HG02610 (cell line): ENCODE measurements around the gene GTF2H4.
"Not testable (repeated sequence)": the region's sequence is repeated elsewhere in the genome, so short reads cannot be mapped to it uniquely, and the experiment has no call there.

ENCODE experiments used
- ATAC-seq: cut with Tn5 transposase; IDR thresholded peaks from one replicate; pipeline ENCODE4 v1.9.1; 2021; ENCODE audit warnings: mild to moderate bottlenecking, moderate library complexity; ENCODE audit not compliant: unreplicated experiment

GTF2H4 gene

DNA sequence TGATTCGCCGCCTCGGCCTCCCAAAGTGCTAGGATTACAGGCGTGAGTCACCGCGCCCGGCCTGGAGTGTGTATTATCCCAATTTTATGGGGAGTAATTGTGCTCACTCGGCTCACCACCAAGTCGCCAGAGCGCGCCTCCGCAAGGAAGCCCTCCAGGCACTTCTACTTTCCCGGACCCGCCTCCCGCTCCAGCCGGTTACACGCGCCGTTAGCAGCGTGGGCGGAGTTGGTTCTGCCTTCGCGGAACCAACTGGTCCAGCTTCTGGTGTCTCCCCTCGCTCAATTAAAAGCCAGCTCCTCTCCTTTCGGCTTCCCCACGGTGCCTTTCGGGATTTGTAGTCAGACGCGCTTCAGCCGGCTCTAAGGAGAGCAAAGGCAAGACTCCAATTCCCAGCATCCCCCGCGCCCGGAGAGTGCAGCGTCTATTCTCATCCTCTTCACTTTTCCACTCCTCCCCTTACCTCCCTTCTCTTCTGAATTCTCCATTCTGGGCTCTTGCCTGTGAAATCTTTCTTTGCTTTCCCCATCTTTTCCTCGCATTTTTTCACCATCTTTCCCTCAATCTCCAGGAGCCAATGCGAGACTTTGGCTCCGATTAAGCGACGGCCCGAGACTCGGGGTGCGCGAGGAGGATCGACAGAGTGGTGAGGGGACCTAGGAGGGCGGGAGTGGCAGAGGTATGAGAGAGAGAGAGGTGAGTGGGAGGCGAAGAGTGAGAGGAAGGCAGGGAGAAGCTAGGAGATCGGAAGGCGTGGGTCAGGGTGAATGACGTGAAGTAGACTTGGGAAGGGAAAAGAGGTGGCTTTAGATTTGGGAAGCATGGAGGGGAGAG lies at the start of gene GTF2H4:
Gene GTF2H4, plus strand, starts transcription at position 450 of the 834 bp plus-strand sequence.
- peak; percentile 90 for ATAC-seq

DNA sequence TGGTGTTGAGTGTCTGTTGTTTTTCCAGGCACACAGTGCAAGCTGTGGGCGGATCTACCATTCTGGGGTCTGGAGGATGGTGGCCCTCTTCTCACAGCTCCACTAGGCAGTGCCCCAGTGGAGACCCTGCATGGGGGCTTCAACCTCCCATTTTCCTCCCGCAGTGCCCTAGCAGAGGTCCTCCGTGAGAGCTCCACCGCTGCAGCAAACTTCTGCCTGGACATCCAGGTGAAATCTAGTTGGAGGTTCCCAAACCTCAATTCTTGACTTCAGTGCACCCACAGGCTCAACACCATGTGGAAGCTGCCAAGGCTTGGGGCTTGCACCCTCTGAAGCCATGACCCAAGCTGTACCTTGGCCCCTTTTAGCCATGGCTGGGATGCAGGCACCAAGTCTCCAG lies 48.3 kb upstream of the GTF2H4 start:
- ATAC-seq, result not testable (repeated sequence)

DNA sequence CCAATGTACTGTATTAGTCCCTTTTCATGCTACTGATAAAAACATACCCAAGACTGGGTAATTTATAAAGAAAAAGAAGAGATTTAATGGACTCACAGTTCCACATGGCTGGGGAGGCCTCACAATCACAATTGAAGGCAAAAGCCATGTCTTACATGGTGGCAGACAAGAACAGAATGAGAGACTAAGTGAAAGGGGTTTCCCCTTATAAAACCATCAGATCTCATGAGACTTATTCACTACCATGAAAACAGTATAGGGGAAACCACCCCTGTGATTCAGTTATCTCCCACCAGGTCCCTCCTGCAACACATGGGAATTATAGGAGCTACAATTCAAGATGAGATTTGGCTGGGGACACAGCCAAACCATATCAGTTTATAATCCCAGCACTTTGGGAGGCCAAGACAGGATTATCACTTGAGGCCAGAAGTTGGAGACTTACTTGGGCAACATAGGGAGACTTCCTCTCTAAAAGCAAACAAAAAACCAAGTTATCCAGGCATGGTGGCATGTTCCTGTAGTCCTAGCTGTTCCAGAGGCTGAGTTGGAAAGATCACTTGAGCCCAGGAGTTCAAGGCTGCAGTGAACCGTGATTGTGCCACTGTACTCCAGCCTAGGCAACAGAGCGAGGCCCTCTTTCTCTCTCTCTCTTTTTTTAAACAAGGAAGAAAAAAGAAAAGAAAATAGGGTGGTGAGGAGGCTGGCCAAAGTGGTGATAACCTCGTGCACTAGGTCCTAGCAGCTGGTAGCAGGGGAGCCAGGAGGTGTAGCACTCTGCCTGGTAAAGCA lies 46.6 kb upstream of the GTF2H4 start:
- ATAC-seq, result no peak

DNA sequence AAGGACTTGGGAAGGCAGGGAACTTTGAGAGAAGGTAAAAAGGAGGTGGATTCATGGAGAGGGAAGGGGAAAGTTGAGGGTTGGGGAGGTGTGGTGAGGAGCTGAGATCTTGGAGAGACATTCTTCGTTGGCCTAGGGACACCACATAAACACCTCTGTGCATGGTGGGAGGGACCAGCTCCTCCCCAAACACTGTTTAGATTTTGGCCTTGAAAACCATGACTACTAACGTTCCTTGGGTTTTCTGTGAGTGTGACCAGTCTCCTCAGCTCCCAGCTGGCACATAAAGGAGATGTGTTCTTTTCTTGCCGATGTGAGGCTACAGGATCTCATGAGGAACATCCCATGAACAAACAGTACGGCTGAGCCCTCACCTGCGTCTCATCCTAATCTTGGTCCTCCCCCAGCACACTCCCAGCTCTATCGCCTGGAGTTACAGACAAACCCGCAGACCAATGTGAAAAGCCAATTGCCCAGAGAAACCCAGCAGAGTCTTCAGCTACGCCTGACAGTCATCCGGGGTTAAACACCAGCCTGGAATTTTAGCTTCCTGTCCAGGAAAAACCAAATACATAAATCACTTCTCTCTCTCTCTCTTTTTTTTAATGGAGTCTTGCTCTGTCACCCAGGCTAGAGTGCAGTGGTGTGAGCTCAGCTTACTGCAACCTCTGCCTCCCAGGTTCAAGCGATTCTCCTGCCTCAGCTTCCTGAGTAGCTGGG lies 45.7 kb upstream of the GTF2H4 start:
- no peak for ATAC-seq

DNA sequence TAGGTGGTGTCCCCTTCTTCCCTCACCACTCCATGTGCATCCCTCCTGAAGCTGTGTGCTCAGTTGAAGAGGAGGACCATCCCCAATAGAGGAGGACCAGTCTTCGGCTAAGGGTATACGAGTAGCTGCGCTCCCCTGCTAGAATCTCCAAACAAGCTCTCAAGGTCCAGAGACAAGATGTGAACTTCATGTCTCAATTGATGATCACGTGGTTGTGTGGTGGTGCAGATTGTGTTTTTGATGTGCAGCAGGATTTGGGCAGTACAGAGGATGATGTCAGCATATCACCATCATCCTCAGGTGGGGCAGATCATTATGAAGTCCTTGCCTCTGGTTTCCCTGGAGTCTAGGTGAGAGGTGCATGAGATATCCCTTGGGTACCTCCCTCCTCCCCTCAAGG lies 43.7 kb upstream of the GTF2H4 start:
- no peak for ATAC-seq

DNA sequence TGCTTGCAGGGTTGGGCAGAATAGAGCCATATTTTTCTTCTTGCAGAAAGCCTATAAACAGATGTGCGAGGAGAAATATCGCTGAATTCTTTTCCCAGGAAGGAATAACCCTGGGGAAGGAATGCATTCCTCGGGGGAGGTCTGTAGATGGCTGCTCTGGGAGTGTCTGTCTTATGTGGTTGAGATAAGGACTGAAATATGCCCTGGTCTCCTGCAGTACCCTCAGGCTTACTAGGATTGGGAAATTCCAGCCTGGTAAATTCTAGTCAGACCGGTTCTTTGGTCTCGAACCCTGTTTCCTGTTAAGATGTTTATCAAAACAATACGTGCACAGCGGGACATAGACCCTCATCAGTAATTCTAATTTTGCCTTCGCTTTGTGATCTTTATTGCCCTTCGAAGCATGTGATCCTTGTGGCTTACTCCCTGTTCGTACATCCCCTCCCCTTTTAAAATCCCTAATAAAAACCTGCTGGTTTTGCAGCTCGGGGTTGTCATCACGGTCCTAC lies 38.7 kb upstream of the GTF2H4 start:
- not testable (repeated sequence) for ATAC-seq

DNA sequence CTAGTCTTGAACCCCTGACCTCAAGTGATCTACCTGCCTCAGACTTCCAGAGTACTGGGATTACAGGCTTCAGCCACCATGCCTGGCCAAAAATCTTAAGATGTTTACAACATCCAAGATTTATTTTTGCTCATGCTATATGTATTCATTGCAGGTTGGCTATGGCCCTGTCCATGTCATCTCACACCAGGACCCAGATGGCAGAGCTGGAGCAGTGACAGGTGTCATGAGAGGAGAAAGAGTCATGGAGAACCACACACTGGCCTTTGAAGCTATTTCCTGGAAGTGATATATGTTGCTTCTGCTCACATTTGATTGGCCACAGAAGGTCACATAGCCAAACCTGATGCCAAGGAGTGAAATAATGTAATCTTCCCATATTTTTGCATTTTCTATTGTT lies 37.5 kb upstream of the GTF2H4 start:
- ATAC-seq, result no peak

DNA sequence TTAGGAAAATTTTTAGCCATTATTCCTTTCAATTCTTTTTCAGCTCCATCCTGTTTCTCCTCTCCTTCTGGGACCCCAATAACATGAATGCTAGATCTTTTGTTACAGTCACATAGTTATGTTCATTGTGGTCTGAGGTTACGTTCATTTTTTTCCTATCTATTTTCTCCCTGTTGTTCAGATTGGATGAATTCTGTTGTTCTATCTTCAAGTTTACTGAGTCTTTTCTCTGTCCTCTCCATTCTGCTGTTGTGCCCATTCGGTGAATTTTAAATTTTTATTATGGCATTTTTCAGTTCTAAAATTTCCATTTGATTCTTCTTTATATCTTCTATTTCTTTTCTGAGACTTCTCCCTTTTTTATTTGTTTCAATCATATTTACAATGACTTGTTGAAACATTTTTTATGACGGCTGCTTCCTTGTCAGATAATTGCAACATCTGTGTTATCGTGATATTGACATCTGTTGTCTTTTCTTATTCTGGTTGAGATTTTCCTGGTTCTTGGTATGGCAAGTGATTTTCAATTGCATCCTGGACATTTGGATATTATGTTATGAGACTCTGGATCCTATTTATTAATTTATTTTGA lies 36.3 kb upstream of the GTF2H4 start:
- no peak for ATAC-seq

DNA sequence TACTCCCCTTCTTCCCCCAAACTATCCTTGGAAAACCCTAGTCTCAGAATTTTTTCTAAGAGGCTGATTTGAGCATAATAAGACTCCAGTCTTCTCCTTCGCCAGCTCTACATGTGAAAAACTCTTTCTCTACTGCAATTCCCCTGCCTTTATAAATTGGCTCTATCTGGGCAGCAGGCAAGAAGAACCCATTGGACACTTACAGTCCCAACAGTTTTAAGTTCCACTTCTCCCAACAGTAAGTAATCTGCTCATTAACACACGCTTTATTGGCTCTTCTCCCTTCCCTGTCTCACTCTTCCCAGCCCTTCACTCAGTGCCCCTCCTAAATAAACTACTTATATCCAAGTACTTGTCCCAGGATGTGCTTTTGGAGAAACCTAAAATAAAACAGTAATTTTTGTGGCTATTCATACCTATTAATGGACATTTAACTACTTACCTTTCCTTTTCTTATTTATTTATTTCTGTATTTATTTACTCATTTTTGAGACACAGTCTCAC lies 34.8 kb upstream of the GTF2H4 start:
- no peak for ATAC-seq

DNA sequence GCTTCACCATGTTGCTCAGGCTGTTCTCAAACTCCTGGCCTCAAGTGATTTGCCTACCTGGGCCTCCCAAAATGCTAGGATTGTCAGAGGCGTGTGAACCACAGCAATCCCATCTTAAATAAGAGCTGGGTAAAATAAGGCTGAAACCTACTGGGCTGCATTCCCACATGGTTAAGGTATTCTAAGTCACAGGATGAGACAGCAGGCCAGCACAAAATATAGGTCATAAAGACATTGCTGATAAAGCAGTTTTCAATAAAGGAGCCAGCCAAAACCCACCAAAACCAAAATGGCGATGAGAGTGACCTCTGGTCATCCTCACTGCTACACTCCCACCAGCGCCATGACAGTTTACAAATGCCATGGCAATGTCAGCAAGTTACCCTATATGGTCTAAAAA lies 34.2 kb upstream of the GTF2H4 start:
- not testable (repeated sequence) for ATAC-seq

DNA sequence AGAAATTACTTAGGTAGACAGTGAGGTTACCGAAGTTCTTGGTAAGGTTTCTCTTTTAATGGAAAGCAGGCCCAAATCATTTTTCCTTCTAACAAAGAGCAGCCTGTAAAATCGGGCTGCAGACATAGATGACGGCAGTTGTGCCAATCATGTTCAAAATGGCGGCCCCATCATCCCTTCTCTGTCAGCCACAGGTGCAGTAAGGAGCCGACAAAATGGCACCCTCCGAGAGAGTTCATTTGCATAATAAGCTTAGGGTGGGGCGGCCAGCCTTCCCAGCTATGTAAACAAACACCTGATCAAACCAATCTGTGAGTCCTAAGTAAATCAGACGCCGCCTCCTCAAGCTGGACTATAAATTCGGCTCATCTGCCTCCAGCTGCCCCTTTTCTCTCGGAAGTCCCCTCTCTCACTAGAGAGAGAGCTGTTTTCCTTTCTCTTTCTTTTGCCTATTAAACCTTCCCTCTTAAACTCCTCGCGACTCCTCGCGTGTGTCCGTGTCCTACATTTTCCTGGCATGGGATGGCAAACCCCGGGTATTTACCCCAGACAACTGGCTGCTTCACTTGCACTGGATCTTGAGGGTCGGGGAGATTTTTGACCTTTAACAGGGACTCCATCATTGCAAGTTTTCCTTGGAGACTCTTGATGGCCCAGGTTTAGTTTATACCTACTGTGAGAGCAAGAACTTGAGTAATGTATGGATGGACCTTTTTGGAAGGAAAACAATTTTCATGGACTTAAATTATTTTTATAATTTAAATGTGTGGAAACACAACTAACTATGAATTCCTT lies 32.6 kb upstream of the GTF2H4 start:
- ATAC-seq, result no peak

DNA sequence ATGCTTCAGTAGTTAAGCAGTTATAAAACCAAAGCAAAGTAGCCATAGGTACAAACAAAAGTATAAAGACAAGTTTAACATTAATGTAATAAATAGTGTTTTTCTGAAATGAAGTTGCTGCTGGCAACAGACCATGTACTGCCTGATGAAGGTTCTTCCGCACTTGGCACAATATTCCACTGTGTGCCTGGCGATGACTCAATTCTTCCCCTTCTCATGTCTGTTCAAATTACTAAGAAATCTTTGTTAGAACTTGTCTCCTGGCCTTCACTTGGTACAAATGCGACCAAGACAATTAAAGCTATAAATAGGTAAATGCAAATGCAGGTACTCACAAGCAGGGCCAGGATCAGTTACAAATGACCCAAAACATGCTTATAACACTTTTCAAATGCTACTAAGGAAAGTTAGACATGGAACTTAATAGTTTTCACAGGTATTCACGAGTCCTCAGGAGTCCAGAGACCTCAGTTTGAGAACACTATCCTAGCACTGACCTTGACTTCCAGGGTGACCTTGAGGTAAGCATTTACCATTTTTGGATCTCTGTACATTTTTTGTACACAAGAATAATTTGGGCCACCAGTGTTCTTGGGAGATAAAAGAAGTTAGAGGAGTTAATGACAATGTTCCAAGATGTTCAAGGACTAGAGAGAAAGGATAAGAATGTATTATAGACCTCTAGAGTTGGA lies 31.8 kb upstream of the GTF2H4 start:
- ATAC-seq, result no peak

DNA sequence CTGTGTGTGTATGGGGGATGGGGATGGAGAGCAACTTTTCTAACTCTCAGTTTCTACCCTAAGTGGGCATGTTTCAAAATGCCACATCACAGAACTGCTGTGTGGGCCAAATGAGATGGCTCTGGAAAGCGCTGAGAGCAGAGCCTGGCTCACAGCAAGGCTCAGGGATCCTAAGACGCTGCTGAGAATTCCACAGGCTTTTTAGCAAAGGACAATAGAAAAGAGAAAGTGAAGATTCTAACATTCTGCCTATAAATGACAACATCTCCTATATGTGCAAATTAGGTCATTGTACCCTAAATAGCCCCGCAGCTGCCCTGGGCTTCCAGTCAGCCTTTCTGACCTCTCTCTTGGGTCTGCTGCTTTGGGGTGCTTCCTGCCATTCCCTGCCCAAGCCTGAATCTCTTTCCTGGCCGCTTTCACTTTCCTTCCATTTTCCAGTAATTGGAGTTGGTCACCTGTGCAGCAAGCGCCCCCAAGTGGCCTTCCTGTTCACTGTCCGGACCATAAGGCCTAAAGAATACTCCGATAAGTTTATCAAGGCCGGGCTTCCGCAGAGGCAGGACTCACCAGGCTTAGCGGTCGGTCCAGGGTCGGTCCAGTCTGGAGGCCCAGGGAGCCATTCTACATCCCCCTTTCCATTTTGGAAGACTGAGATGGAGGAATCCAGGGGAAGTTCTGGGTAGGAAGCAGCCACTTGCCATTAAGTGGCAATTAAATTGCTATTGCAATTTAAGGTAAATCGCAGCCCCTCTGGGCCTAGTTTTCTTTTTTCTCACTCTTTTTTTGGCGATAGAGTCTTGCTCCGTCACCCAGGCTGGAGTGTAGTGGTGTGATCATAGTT lies 30.4 kb upstream of the GTF2H4 start:
- peak; percentile 40 for ATAC-seq

DNA sequence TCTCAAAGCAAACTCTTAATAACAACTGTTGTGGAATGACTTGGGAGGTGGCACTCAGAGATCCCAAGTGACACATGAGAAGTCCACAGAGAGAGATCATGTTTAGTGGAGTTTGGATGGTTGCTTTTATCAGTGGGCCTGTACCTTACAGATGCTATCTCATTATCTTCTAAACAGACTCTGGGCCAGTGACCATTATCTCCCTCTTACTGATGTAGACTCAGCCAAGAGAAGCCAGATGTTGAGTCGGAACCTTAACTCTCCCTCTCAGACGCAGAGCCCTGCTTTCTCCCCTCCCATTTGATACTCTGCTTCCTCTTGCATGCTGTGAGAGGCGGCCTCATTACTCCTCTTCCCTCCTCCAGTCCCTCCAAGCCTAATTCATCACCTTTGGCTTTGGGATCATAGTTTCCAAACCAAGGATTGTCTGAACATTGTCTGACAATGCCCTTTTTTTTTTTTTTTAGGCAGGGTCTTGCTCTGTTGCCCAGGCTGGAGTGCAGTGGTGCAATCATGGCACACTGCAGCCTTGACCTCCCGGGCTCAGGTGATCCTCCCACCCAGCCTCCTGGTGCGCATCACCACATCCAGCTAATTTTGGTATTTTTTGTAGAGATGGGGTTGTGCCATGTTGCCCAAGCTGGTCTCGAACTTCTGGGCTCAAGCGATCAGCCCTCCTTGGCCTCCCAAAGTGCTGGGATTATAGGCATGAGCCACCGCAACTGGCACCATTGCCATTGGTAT lies 28.2 kb upstream of the GTF2H4 start:
- no peak for ATAC-seq

DNA sequence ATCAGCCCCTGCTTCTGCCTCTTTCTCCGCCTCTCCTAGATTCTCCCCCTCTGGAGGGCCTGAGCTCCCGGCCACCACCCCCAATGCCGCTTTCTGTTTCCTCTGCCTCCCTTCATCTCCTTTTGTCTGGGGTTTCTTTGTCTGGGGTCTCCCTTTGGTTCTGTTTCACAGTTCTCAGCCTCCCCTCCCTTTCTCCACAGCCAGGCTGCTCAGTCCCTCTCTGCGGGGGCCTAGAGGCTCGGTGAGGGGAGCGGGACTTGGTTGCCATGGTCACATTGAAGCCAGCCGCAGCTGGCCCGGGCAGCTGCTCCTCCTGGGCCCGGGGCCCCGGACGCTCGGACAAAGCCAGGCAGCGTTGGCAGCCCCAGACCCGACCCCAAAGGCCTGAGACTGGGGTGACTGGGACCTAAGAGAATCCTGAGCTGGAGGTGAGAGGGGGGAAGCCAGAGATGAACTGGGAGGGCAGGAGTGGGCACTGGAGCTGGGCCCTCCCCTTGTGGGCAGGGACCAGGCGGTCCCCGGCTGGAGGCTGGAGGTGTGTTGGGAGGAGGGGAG lies 27.2 kb upstream of the GTF2H4 start:
- ATAC-seq, result no peak

DNA sequence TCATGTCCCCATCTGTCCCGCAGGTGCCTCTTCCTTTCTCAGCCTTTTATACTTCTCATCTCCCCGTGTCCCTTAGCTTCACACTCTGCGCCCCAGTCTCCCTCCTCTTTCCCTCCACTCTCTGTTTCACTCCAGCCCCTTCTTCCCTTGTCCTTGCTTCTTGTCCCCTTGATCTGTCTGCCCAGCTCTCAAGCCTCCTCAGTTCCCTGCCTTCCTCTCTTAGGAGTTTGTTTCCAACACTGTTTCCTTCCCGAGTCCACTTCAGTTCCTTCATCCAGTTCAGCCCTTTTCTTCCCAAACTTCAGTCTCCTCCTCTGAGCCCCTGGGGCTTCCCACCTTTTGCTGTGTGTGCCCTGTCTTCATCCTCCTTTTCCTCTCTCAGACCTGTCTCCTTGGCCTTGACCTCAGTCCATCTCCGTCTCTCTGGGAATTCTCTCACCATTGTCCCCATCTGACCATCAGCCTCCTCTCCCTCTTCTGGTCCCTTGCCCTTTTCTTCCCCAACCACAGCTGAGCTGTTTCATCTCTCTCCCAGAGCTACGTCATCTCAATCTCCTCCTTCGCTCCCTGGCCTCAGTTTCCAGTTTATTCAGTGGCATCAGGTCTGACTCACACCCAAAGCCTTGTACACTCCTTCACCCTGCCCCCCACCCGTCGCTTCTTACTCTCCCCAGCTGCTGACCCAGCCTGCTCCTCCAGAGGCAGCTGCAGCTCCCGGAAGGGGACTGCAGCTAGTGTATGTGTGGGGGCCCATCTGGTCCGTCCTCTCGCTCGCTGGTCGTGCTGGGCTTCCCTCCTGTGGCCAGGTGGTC lies 26.4 kb upstream of the GTF2H4 start:
- ATAC-seq, result no peak
